ENCODE results near the gene ASAP2. TPM values are rescaled to one million over a fixed set of nuclear protein-coding genes. Genes with fewer than 3 reads are reported as not detected.

The ASAP2 gene
- polyA plus RNA-seq, 1 donor from 2014 or later, result 41.0 TPM

- Histone ChIP-seq H3K9ac (ENCODE audit: low read length) (no peak overlapping the region), H3F3A (ENCODE audit: insufficient read depth, low read length, poor library complexity, severe bottlenecking) (no peaks in the 10 kb centered on the region), H3K4me2 (ENCODE audit: low read length) (no peak overlapping the region), H3K4me3 (ENCODE audit: low read length) (no peak overlapping the region), H3K27me3 (ENCODE audit: insufficient read depth, low read depth, low read length) (no peaks in the 10 kb centered on the region), H3K79me2 (replicated peaks; ENCODE audit: insufficient read depth, low read length) (no peaks in the 10 kb centered on the region), H3K9me3 (ENCODE audit: low read length) (no peaks in the 10 kb centered on the region), H2AFZ (ENCODE audit: low read depth, low read length) (no peak overlapping the region), H3K27ac (ENCODE audit: low read length) (no peak overlapping the region), H3K36me3 (ENCODE audit: insufficient read depth, low read length) (no peaks in the 10 kb centered on the region), H3K9me2 (ENCODE audit: insufficient read depth, low read length) (no peaks in the 10 kb centered on the region), H4K20me1 (ENCODE audit: insufficient read depth) (no peaks in the 10 kb centered on the region)
- TF ChIP-seq TAF1 (IDR thresholded peaks at IDR 0.05; ENCODE audit: low read depth) (no peak), REST (IDR thresholded peaks at IDR 0.05; ENCODE audit: borderline replicate concordance) (no peak), MXI1 (conservative IDR thresholded peaks at IDR 0.05; ENCODE audit: poor library complexity, severe bottlenecking) (no peak), EP300 (conservative IDR thresholded peaks at IDR 0.05; ENCODE audit: poor library complexity, severe bottlenecking) (no peak), CTCF (IDR thresholded peaks at IDR 0.05; ENCODE audit: poor library complexity, severe bottlenecking) (no peak), SMC3 (conservative IDR thresholded peaks at IDR 0.05; ENCODE audit: poor library complexity) (no peak), RAD21 (conservative IDR thresholded peaks at IDR 0.05) (no peak), POLR2AphosphoS5 (IDR thresholded peaks at IDR 0.05) (no peak), EZH2 (IDR thresholded peaks at IDR 0.05; ENCODE audit: borderline replicate concordance, insufficient read depth, low read length, poor library complexity, severe bottlenecking) (no peak)
These were observed 238.5 kb downstream of the ASAP2 start for GRCh38 chr2:9445089-9445488.

- Histone ChIP-seq H3K4me3 (ENCODE audit: low read length) (no peak overlapping the region), H3K79me2 (replicated peaks; ENCODE audit: insufficient read depth, low read length) (no peaks in the 10 kb centered on the region), H3K9me3 (ENCODE audit: low read length) (no peaks in the 10 kb centered on the region), H2AFZ (ENCODE audit: low read depth, low read length) (no peak overlapping the region), H3K9me2 (ENCODE audit: insufficient read depth, low read length) (no peaks in the 10 kb centered on the region), H3K27me3 (ENCODE audit: insufficient read depth, low read depth, low read length) (no peaks in the 10 kb centered on the region), H3F3A (ENCODE audit: insufficient read depth, low read length, poor library complexity, severe bottlenecking) (no peaks in the 10 kb centered on the region), H3K27ac (ENCODE audit: low read length) (no peak overlapping the region), H3K4me2 (ENCODE audit: low read length) (no peak overlapping the region), H3K9ac (ENCODE audit: low read length) (no peak overlapping the region), H3K36me3 (ENCODE audit: insufficient read depth, low read length) (no peaks in the 10 kb centered on the region), H4K20me1 (ENCODE audit: insufficient read depth) (no peaks in the 10 kb centered on the region)
- TF ChIP-seq EZH2 (IDR thresholded peaks at IDR 0.05; ENCODE audit: borderline replicate concordance, insufficient read depth, low read length, poor library complexity, severe bottlenecking) (no peak), RAD21 (conservative IDR thresholded peaks at IDR 0.05) (no peak), SMC3 (conservative IDR thresholded peaks at IDR 0.05; ENCODE audit: poor library complexity) (no peak), POLR2AphosphoS5 (IDR thresholded peaks at IDR 0.05) (no peak), REST (IDR thresholded peaks at IDR 0.05; ENCODE audit: borderline replicate concordance) (no peak), TAF1 (IDR thresholded peaks at IDR 0.05; ENCODE audit: low read depth) (no peak), CTCF (IDR thresholded peaks at IDR 0.05; ENCODE audit: poor library complexity, severe bottlenecking) (no peak), EP300 (conservative IDR thresholded peaks at IDR 0.05; ENCODE audit: poor library complexity, severe bottlenecking) (no peak), MXI1 (conservative IDR thresholded peaks at IDR 0.05; ENCODE audit: poor library complexity, severe bottlenecking) (no peak)
These were observed 244.6 kb downstream of the ASAP2 start for GRCh38 chr2:9451231-9451630.
